LNCaP clone FGC (cell line): Measurements from ENCODE around the gene OXSR1.

Experiments
- DNase-seq: peaks from one replicate; pipeline ENCODE4 v3.0.0-alpha.2; 2011; ENCODE audit warnings: low read depth
- H3K4me3 ChIP-seq: 2 replicates; pipeline ENCODE4 v1.5.1; 2011; ENCODE audit warnings: mild to moderate bottlenecking, low read depth, low read length, control low read depth
- CTCF ChIP-seq: IDR thresholded peaks from 2 replicates; pipeline ENCODE4 v1.5.1; 2012; ENCODE audit warnings: mild to moderate bottlenecking; ENCODE audit not compliant: control insufficient read depth, insufficient read depth; ENCODE audit errors: extremely low read depth

Gene OXSR1

GRCh38 chr3:38270606-38271005 lies 105.3 kb downstream of the OXSR1 start:
- no peak for DNase-seq
- no peak for TF ChIP-seq CTCF
- no peak overlapping the region for H3K4me3 ChIP-seq

GRCh38 chr3:38271553-38271952 lies 106.2 kb downstream of the OXSR1 start:
- DNase-seq: no peak
- no peak for TF ChIP-seq CTCF
- H3K4me3 ChIP-seq: no peak overlapping the region

GRCh38 chr3:38274864-38275649 lies 109.7 kb downstream of the OXSR1 start:
- no peak overlapping the region for H3K4me3 ChIP-seq
- DNase-seq: no peak
- TF ChIP-seq CTCF: no peak

GRCh38 chr3:38275658-38276057 lies 110.3 kb downstream of the OXSR1 start:
- TF ChIP-seq CTCF: no peak
- H3K4me3 ChIP-seq: no peak overlapping the region
- DNase-seq: no peak

- no peak overlapping the region for H3K4me3 ChIP-seq
- DNase-seq: no peak
- no peak for TF ChIP-seq CTCF
These were observed 111.0 kb downstream of the OXSR1 start for GRCh38 chr3:38276081-38276916.

- H3K4me3 ChIP-seq: no peak overlapping the region
- TF ChIP-seq CTCF: no peak
- DNase-seq: no peak
These were observed 111.7 kb downstream of the OXSR1 start for GRCh38 chr3:38276917-38277630.
